Neural cell (in vitro differentiated cells): ENCODE results near the gene MAST2.

ENCODE experiments used
- CTCF ChIP-seq: fragments of 450-650 bp; IDR thresholded peaks from 2 replicates; pipeline ENCODE4 v1.5.1; 2014; ENCODE audit warnings: antibody characterized with exemption, mild to moderate bottlenecking, moderate library complexity; ENCODE audit not compliant: poor library complexity, severe bottlenecking
- EP300 ChIP-seq: fragments of 450-650 bp; conservative IDR thresholded peaks from 2 replicates; pipeline ENCODE4 v1.6.1; 2014; ENCODE audit warnings: antibody characterized with exemption, mild to moderate bottlenecking, moderate library complexity; ENCODE audit not compliant: poor library complexity, severe bottlenecking
- EZH2 ChIP-seq: fragments of 200-600, 300-800 bp; shearing (Covaris generic), sonication (generic); IDR thresholded peaks from 2 replicates; pipeline ENCODE4 v1.6.1; 2014; ENCODE audit warnings: antibody characterized with exemption, low read length, borderline replicate concordance, mild to moderate bottlenecking; ENCODE audit not compliant: insufficient read depth, poor library complexity, severe bottlenecking
- REST ChIP-seq: IDR thresholded peaks from 2 replicates; pipeline ENCODE4 v1.6.1; 2012; ENCODE audit warnings: borderline replicate concordance

- TF ChIP-seq EZH2: no peak
- no peak for TF ChIP-seq EP300
- no peak for TF ChIP-seq CTCF
- TF ChIP-seq REST: no peak
Measured at GRCh38 chr1:45974541-45975269, 171.3 kb downstream of the MAST2 start.
